IPS DF 6.9 (cell line): ENCODE results near the gene C2CD4C.

Experiments
- DNase-seq: peaks from one replicate; pipeline ENCODE4 v3.0.0-alpha.2; 2013; ENCODE audit warnings: low read depth, low spot score
- H3K27ac ChIP-seq: one replicate; pipeline ENCODE4 v1.5.1; 2013; ENCODE audit warnings: low read length, control low read depth
- H3K27me3 ChIP-seq: 2 replicates; pipeline ENCODE4 v1.6.1; 2013; ENCODE audit warnings: mild to moderate bottlenecking, low read length; ENCODE audit not compliant: control insufficient read depth, insufficient read depth
- H3K36me3 ChIP-seq: 2 replicates; pipeline ENCODE4 v1.6.1; 2013; ENCODE audit warnings: low read length; ENCODE audit not compliant: control insufficient read depth, insufficient read depth
- H3K4me1 ChIP-seq: 2 replicates; pipeline ENCODE4 v1.6.1; 2013; ENCODE audit warnings: low read length; ENCODE audit not compliant: control insufficient read depth, insufficient read depth
- H3K4me3 ChIP-seq: 2 replicates; pipeline ENCODE4 v1.5.1; 2013; ENCODE audit warnings: mild to moderate bottlenecking, low read length
- H3K9me3 ChIP-seq: 2 replicates; pipeline ENCODE4 v1.6.1; 2013; ENCODE audit warnings: low read length, inconsistent platforms; ENCODE audit not compliant: control insufficient read depth, insufficient read depth
- WGBS: extraction: QIAGEN DNeasy Blood & Tissue Kit; methylation state at CpG from one replicate; pipeline ENCODE4 v1.1.7; 2013; ENCODE audit warnings: mixed read lengths, missing lambda C conversion rate; ENCODE audit not compliant: insufficient read length, insufficient coverage; 5-methylcytosine and 5-hydroxymethylcytosine counted together

Gene C2CD4C

DNA sequence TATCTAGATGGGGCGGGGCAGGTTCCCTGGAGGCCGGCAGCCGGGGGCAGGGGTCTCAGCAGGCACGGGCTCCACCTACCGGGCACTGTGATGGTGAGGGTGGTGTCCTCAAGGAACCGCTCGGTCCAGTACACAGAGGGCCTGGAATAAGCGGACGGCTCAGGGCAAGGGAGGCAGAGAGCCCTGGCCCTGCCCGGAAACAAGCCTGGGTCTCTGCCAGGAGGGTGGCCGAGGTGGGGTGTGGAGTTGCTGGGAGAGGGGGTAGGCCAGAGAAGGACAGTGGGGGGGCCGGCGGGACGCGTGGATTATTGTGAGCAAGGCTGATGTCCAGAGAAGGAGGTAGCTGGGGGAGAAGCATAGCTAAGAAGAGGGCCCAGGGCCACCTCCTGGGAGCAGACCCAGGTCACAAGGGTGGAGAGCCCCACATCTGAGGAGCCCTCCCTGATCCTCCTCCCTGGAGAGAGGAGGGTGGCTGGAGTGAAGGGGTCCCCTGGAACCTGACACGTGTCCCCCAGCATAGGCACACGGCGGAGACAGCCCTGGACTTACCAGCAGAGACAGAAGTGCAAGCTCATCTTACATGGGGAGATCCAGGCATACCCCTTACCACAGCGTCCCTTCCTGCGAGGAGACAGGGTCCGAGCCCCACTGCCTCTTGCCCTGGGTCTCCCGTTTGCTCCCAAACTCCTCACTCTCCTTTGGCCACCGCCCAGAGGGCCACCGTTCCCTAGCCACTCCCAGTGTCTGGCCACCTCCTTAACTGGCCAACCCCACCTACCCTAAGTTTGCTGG is 35.4 kb downstream of the C2CD4C start:
- DNase-seq: no peak
- no peak overlapping the region for H3K4me3 ChIP-seq
- WGBS: no CpG with 5 or more reads among the region's 24 CpGs
- no peaks in the 10 kb centered on the region for H3K27me3 ChIP-seq
- no peak overlapping the region for H3K27ac ChIP-seq
- no peaks in the 10 kb centered on the region for H3K36me3 ChIP-seq
- no peaks in the 10 kb centered on the region for H3K4me1 ChIP-seq
- H3K9me3 ChIP-seq: no peaks in the 10 kb centered on the region

DNA sequence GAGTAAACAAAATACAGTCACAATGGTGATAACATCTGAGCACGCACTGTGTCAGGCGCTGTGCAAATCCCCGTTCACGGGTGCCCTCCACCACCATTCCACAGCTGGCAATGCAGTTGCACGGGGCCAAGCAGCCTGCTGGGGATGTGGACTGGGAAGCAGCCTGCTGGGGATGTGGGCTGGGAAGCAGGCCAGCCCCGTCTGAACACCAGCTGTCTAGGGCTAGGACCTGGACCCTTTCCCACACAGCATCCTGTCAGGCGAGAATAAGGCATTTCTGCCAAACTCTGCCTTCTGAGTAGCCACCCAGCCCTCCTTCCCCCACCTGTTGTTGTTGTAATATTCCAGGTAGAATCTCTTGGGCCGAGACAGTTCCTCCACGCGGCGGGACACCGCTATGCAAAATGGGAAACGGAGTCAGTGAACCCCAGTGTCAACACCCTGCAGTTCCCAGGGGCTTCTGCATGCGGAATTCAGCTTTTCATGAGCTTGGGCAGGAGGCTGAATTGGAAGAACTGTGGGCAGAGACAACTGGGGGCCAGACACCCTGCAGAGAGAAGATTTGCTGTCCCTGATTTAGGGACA is 36.5 kb downstream of the C2CD4C start:
- Histone ChIP-seq H3K27me3 (no peaks in the 10 kb centered on the region), H3K4me3 (no peak overlapping the region), H3K9me3 (no peaks in the 10 kb centered on the region), H3K36me3 (no peaks in the 10 kb centered on the region), H3K4me1 (no peaks in the 10 kb centered on the region), H3K27ac (no peak overlapping the region)
- WGBS: no CpG with 5 or more reads among the region's 14 CpGs
- DNase-seq: no peak

DNA sequence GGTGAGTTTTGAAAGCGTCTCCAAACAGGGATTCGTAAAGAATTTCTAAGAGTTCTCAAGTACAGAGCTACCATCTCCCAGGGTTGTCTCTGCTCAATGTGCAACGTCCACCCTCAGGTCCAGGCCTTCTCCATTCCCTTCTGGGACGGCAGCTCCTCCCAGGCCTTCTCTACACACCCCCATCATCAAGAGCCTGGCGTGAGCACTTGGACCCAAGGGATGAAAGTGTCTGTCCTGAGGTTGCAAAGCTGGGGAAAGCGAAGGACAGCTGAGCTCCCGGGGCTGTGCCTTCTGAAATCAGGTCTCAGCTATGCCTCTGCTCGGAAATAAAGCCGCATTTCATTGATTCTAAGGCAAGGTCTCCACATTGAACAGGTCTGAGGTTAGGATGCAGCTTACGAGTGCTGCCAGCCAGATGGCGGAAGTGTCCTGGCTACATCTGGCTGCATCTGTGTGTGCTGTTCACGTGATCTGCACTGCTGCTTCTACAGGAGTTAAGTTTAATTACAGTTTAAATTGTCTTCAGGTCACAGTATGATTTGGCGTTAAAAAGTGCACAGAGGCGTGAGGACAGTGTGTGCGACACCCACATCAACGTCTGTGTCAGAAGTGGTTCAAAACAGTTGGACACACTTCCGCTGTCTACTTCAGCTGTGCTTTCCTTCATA is 37.3 kb downstream of the C2CD4C start:
- DNase-seq: no peak
- WGBS: no CpG with 5 or more reads among the region's 17 CpGs
- no peaks in the 10 kb centered on the region for H3K36me3 ChIP-seq
- no peaks in the 10 kb centered on the region for H3K9me3 ChIP-seq
- H3K4me1 ChIP-seq: no peaks in the 10 kb centered on the region
- H3K27me3 ChIP-seq: no peaks in the 10 kb centered on the region
- H3K27ac ChIP-seq: no peak overlapping the region
- no peak overlapping the region for H3K4me3 ChIP-seq

DNA sequence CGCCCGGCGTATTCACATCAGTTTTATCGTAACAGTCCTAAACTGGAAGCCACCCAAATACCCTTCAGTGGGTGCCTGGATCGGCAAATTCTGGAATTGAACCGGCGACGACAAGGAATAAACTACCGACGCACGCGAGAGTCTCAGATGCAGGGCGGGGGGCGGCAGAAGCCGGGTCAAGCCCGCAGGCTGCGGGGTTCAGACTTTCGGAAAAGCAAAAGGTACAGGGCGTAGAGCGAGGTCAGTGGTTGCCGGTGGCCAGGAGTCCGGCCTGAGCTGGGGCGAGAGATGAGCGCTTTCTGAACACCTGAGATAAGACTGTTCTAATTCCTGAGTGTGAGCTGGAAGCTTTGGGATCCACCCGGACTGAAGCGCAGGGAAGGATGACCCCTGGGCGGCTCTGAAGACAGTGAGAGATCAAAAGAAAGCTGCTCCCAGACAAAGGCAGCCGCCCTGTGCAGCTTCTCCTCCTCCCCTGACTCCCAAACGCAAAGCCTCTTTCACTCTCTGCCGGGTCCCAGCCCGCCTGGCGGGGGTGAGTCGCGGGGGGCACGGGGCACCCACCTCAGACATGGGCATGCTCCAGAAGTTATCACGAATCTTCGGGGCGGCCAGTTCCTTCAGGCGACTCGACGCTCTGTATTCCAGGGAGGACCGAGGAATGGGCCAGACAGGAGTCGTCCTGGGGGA is 38.2 kb downstream of the C2CD4C start:
- Histone ChIP-seq H3K9me3 (no peaks in the 10 kb centered on the region), H3K27ac (no peak overlapping the region), H3K4me1 (no peaks in the 10 kb centered on the region), H3K36me3 (no peaks in the 10 kb centered on the region), H3K27me3 (no peaks in the 10 kb centered on the region), H3K4me3 (no peak overlapping the region)
- DNase-seq: no peak
- WGBS: no CpG with 5 or more reads among the region's 43 CpGs

DNA sequence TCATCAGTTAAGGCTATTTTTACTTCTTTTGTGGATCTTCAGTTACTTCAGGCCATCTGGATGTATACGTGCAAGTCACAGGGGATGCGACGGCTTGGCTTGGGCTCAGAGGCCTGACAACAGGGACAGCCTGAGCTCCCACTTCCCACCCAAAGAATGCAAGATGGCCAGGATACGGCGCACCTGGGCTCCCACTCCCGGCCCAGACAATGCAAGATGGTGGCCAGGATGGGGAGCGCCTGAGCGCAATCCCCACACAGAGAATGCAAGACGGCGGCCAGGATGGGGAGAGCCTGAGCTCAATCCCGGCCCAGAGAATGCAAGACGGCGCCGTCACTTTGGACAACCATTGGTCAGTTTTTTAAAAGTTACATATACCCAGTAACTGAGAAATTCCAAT is 39.1 kb downstream of the C2CD4C start:
- no peak overlapping the region for H3K4me3 ChIP-seq
- H3K27ac ChIP-seq: no peak overlapping the region
- WGBS: no CpG with 5 or more reads among the region's 14 CpGs
- H3K9me3 ChIP-seq: no peaks in the 10 kb centered on the region
- no peaks in the 10 kb centered on the region for H3K27me3 ChIP-seq
- H3K4me1 ChIP-seq: no peaks in the 10 kb centered on the region
- DNase-seq: no peak
- H3K36me3 ChIP-seq: no peaks in the 10 kb centered on the region; the same call in 1 of the 2 replicates

DNA sequence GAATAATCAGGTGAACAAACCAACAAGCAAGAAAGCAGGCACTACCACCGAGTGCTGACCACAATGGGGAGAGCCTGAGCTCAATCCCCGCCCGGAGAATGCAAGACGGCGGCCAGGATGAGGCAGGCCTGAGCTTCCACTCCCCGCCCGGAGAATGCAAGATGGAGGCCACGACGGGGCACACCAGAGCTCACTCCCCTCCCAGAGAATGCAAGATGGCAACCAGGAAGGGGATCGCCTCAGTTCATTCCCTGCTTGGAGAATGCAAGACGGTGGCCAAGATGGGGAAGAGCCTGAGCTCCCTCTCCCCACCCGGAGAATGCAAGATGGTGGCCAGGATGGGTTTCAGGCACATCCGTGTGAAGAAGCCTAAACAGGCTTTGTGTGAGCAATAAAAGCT is 39.7 kb downstream of the C2CD4C start:
- WGBS: no CpG with 5 or more reads among the region's 13 CpGs

DNA sequence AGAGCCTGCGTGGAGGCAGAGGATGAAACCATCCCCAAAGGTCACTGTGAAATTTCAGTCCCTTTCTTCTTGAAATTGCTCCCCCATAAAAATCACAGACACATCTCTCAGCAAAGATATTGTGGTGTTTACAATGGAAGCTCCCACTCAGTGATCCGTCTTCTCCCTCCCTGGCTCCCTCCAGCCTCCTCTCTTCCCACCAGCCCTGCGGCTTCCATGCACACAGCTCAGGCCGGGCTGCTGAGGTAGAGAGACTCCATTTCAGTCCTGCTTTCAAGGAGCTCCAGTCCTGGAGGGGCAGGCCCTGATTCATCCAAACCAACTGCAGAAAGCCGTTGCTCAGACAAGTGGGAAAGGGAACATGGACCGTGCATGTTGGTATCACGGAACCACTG is 40.3 kb downstream of the C2CD4C start:
- DNase-seq: no peak
- Histone ChIP-seq H3K36me3 (no peaks in the 10 kb centered on the region; the same call in 1 of the 2 replicates), H3K27me3 (no peaks in the 10 kb centered on the region), H3K9me3 (no peaks in the 10 kb centered on the region), H3K4me1 (no peaks in the 10 kb centered on the region), H3K4me3 (no peak overlapping the region), H3K27ac (no peak overlapping the region)
- WGBS: no CpG with 5 or more reads among the region's 7 CpGs

More for the DNA sequence above, 39.7 kb downstream of the C2CD4C start:
- no peaks in the 10 kb centered on the region for H3K27me3 ChIP-seq
- no peak overlapping the region for H3K27ac ChIP-seq
- H3K4me1 ChIP-seq: no peaks in the 10 kb centered on the region
- no peak overlapping the region for H3K4me3 ChIP-seq
- H3K36me3 ChIP-seq: no peaks in the 10 kb centered on the region; the same call in 1 of the 2 replicates
- H3K9me3 ChIP-seq: no peaks in the 10 kb centered on the region
- no peak for DNase-seq

DNA sequence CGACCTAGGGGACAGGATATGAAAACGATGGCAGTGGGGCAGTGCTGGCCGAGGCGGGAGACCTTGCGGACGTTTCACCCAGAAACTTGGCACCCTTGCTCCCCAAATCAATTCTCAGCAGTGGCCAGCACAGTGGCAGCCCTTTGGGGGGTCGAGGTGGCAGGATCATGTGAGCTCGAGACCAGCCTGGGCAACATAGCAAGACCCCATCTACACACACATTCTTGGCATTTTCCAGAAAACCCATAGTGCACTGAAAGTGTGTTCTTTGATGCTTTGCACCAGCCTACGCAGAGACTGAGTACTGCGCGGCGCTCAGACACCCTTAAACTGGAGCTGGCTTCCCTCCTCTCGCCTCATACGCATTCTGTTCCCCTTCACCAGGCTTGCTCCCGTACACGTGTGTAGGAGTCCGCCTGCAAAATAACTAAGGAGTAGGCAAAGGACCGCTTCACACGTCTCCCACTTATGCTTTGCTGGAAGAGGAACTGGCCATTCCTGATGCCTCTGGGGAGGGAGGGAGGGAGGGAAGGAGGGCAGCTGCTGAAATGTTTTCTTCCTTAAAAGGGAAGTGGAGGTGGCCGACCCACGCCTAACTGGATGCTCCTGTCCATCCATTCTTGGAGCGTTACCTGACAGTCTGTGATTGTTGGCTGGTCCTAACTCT is 40.9 kb downstream of the C2CD4C start:
- Histone ChIP-seq H3K27me3 (no peaks in the 10 kb centered on the region), H3K9me3 (no peaks in the 10 kb centered on the region), H3K36me3 (no peaks in the 10 kb centered on the region; the same call in 1 of the 2 replicates), H3K4me1 (no peaks in the 10 kb centered on the region), H3K4me3 (no peak overlapping the region), H3K27ac (no peak overlapping the region)
- WGBS: no CpG with 5 or more reads among the region's 22 CpGs
- no peak for DNase-seq

DNA sequence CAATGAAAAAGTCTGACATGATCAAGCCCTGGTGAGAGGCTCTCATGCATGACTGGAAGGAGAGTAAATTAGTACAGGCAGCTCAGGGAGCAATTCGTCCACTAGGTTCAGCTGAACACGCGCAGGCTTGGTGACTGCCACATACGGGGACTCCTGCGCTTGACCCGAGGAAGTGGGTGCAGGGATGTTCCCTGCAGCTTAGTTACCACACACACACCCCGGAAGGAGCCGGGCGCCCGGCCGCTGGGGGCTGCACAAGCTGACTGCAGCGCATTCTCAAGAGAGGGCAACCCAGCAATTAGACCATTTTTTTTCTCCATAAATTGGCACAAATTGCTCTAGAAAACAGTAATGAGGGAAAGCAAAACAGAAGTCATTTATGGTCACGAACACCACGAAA is 41.4 kb downstream of the C2CD4C start:
- DNase-seq: no peak
- no peaks in the 10 kb centered on the region for H3K4me1 ChIP-seq
- no peak overlapping the region for H3K27ac ChIP-seq
- no peaks in the 10 kb centered on the region for H3K27me3 ChIP-seq
- WGBS: no CpG with 5 or more reads among the region's 14 CpGs
- no peaks in the 10 kb centered on the region for H3K9me3 ChIP-seq
- no peak overlapping the region for H3K4me3 ChIP-seq
- no peaks in the 10 kb centered on the region; the same call in 1 of the 2 replicates for H3K36me3 ChIP-seq

DNA sequence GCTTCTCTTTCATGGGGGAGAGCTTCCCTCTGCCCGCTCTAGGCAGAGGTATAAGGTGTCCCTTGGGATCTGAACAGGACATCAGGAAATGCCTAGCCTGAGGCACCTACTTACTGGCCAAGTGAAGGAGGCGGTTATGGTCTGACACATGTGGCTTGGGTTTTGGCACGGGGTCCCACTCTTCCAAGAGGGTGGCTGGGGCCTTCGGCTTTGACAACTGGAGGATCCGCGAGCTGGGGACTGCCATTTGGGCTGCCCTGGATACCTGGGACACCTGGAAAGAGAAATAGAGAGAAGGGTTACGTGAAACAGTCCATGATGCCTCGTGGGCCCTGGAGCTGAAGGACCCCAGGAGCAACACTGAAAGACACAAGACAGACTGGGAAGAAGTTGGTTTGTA is 42.0 kb downstream of the C2CD4C start:
- Histone ChIP-seq H3K27ac (no peak overlapping the region), H3K4me1 (no peaks in the 10 kb centered on the region), H3K36me3 (no peaks in the 10 kb centered on the region; the same call in 1 of the 2 replicates), H3K9me3 (no peaks in the 10 kb centered on the region), H3K4me3 (no peak overlapping the region), H3K27me3 (no peaks in the 10 kb centered on the region)
- whole genome bisulfite sequencing: no CpG with 5 or more reads among the region's 8 CpGs
- no peak for DNase-seq
